Limb (tissue), 2 donors: ENCODE data around the gene MBNL2.
A peak's percentile ranks its signal among the peaks of the same experiment; 100 is the strongest.
"Not testable (repeated sequence)": the region's sequence is repeated elsewhere in the genome, so short reads cannot be mapped to it uniquely, and the experiment has no call there.

Experiments
- DNase-seq, 2 donors: peaks; one replicate each; pipeline ENCODE4 v3.0.0-alpha.2; 2016; ENCODE audit errors: extremely low spot score in 2 of 2

MBNL2 gene

DNA sequence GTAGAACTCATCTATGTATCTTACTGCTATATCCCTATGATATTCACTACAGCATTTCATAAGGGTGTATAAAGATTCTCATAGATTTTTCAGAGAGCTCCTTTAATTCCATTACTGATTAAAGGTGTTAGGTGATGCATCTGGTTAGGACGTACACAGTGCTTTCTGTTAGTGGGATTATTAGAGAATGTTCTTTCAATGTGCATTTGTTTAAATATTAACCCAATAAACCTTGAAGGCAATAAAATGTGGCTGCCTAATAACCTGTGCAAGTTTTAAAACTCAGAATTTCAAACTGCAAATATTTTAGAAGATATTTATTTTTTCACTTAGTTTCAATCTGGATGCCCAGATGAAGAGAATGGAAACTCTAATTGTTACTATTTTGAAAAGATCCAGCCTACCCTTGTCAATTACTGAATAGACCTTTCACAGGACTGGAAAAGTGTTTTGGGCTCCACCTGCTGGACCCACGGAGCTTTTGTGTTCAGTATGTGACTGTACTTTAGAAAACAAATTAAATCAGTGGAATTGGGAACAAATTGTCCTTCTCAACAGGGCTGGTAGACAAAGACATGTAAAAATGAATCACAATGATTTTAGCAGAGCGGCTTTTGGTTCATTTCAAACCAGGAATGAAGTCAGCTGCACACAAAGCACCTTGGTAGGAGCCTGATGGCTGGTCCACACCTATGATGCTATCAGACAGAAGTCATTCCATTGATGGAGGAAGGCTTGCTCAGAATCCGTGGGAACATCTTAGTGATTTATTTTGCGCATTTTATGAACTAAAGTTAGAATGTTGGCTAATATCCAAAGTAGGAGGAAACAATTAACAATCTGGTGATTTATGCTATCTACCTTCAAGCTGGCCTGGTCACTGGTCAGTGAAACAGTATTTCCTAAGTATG is 122.4 kb downstream of the MBNL2 start:
- peak; percentile 61 to 70 for DNase-seq

DNA sequence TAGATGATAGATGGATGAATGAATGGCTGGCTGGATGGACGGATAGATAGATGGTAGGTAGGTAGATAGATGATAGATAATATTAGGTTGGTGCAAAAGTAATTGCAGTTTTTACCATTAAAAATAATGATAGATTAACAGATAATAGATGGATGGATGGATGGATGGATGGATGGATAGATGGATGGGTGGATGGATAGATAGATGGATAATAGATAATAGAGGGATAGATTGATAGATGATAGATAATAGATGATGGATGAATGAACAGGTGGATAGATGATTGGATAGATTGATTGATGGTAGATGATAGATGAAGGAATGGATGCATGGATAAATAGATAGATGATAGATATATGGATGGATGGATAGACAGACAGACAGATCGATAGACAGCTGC is 124.0 kb downstream of the MBNL2 start:
- DNase-seq, result no peak

DNA sequence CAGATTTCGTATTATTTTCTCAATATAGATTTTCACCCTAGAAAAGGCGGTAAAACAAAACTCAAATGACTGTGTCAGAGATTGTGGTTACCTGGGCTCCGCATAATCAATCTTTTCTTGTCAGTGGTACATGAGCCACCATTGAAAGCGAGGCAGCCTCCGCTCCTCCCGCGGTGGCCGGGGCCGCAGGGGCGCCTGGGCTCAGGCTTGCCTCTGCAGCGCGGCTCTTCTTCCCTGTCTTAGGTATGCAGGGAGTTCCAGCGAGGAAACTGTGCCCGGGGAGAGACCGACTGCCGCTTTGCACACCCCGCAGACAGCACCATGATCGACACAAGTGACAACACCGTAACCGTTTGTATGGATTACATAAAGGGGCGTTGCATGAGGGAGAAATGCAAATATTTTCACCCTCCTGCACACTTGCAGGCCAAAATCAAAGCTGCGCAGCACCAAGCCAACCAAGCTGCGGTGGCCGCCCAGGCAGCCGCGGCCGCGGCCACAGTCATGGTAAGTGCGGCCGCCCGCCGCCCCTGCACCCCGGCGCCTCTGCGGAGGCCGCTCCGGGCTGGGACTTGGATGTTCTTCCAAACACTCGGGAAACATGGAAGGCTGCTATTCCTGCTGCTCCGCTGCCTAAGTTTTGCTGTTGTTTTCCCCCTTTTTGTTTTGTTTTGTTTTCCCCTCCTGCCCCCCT is 124.6 kb downstream of the MBNL2 start:
- no peak for DNase-seq

DNA sequence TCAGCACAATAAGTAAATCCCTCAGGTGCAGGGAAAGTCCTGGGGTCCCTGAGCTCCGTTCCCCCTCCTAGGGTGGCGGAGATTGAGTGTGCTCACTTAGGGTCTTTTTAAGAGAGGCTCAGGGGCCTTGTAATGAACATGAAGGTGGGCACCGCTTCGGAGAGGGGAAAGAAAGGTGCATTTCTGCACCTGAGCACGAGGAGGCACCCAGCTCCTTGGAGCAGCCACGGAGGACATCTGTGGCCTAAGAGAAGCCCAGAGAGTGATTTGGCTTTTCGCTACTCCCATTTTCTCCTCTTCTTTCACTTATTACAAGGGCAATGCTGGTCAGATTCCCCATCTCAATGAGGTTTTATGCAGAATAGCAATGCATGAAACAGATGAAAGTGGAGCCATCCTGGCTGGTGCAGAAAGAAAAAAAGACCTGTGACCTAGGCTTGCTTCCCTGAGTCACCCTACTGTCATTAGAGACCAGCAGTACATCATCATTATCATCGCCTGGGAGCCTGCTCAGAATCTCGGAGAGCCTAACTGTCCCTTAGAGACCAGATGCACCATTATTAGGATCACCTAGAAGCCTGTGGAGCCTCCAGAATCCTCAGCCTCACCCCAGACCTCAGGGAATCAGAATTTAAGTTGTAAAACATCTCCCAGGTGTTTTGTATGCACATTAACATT is 125.3 kb downstream of the MBNL2 start:
- no peak for DNase-seq

DNA sequence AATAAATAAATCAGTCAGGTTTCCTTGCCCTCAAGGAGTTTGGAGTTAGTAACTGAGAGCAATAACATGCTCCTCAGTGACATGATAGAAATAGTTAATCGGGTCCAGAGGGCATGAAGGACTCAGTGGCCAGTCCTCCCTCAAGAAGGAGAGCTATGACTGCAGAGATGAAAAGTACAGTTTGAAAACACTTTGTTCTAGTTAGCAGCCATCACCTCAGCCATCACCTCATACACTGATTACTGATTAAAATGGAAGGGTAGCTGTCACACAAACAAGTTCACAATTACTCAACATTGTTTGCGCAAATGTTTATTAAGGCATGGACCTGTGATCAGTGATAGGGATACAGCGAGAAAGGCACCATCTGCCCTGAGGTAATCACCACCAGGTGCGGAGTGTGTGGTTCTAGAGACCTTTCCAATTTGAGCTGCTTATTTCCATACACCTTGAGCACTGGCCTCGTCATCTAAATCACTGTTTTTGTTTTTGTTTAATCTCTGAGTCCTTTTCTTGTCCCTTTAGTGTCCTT is 126.5 kb downstream of the MBNL2 start:
- no peak for DNase-seq

DNA sequence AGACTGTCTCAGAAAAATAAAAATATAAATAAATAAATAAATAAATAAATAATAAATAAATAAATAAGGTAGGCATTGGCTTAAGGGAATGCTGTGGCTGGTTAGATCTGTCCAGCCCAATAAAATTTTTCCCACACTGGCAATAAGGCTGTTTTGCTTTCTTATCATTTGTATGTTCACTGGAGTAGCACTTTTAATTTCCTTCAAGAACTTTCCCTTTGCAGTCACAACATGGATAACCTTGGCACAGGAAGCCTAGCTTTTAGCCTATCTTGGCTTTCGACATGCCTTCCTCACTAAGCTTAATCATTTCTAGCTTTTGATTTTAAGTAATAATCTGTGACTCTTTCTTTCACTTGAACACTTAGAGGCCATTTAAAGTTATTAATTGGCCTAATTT is 129.9 kb downstream of the MBNL2 start:
- DNase-seq, result not testable (repeated sequence)

DNA sequence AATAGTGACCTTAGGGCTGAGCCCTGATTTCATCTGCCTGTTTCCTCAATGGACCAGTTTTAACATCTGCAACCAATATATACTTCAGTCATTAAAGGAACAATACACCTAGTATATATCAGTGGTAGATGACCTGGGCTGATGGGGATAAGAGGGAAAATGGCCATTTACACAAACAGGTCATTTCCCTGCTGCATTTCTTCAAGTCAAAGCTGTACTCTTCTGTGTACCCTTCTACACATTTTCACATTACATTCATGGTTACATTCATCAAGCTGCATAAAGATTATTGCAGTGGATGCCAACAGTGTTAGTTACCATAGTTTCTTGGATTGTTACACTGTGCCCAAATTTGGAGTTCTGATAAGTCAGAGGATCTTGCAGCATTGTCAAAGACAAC is 130.7 kb downstream of the MBNL2 start:
- DNase-seq, result no peak

DNA sequence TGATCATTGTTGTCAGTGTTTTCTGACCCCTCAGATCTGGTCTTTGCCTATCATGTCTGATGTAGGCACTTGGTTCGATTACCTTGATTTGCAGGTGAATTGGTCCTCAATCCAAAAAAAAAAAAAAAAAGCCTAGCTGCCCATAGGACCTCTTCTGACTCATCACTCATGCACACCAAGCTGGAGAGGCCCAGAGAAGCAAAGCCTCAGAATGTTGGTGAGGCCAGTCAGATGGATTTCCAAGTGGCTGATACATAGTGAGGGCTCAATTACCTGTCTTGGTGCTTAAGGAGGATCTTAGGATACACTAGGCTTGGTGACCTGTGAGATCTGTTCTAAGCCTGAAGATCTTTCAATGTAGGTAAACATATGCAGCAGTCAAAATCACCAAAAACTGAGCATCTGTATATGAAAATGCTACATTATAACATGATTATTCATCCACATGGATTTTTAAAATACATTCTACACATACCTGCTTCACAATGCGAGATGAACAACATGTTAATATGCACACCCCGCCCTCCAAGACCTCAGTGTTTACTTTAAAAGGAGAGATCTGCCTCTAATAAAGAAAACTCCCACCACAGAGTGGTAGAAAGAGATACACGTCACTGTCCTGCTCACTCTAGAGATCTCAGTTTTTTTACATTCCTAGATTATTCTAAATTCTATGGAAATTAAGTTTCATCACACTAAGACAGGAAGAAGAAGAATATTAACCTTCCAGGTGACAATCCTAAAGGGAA is 132.0 kb downstream of the MBNL2 start:
- DNase-seq, result no peak

DNA sequence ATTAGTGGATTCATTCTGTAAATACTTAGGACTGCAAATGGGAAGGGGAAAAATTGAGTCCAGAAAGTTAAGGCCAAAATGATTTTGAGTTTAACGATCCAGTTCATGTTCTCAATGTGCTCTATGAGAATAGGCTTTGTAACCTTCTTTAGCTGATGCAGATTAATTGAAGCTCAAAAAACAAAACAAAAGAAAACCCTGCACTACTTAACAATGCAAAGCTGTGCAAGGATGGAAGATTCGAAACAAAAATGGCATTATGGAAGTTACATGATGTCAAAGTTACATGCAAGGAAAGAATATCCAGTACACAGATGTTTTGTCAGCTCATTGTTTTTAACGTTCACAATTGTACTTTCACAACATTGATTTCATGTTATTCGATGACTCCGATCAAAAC is 132.7 kb downstream of the MBNL2 start:
- DNase-seq, result no peak

DNA sequence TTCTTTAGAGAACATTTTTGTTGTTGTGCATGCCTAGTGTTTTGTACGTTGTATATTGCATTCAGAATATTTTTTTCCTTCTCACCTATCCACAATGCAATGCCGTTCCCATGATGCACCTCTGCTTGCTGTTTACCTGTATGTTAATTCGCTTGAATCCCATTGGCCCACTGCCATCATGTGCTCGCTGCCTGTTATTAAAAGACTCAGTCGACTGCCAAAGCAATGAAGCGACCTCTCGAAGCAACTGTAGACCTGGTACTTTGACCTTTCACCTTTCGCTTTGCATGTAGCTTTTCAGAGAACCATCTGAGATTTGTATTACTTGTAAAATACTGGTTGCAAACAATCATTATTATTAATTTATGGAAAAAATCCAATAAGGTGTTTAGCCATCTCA is 134.5 kb downstream of the MBNL2 start:
- DNase-seq, result no peak

DNA sequence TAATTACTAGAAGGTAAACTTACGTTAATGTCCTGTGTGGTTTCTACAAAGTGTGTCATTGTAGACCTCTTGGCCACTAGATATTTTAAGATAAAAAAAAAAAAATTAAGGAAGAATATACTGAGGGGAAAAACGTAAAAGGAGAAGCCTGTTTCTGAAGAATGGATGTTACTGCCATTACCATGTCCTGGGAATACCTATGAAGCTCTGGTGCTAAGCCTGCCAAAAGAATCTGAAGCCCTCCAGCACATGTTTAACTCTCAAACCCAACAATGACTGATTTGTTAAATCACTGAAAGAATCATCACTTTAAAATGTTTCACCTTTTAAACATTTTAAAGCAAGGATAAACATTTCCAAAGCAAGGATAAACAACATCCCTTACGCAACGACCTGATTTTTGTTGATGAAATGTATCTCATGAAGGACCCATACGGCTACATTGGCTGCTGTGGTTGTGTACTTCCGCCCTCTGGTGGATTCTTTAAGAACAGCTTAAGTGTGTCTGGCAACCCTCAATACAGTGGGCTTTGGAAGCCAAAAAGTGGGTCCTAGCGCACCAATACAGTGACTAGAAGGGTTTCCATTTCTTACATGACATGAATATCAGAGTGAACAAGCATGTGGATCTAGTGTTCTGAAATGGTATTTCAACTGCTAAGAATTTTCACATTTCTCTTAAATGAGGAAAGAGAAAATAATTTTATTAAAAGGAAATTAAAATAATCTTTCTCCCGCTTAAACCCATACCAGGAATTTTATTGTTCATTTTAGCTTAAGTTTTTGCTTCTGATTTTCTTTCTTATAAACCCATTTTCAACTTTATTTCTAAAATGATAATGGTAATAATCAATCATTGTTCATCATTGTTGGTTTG is 137.3 kb downstream of the MBNL2 start:
- peak; percentile 54 to 79 for DNase-seq

DNA sequence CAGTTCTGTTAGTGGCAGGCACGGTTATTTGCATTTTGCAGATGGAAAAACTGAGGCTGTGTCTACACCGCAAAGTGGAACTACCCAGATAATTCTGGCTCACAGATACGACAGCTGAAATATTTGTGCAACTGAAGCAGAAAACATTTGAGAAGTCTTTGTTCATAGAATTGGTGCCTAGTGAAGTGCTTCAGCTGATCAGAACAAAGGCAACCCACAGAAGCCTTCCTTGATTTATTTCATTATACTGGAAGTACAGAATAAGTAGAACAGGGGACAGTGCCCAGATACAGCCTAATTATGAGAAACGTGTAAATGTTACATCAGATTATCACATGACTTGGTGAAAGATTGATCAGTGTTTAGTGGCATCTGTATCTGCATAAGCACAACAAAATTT is 138.5 kb downstream of the MBNL2 start:
- DNase-seq, result no peak

DNA sequence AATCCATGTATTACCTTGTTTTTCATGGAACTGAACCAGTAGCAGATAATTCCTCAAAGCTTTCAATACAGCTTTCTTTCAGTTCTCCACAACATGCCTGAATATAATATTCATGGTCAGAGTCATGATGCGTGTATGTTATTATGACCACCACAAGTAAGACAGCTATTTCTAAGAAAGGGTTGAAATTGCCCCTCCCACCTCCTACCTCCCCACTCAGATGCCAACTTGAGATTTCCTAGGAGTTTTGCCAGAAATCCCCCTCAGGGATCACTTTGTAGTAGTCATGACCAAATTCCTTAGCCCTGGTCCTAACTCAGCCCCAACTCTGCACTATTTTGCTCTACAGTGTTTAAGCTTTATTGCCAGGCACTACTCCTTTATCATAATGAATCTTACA is 141.9 kb downstream of the MBNL2 start:
- DNase-seq, result no peak

DNA sequence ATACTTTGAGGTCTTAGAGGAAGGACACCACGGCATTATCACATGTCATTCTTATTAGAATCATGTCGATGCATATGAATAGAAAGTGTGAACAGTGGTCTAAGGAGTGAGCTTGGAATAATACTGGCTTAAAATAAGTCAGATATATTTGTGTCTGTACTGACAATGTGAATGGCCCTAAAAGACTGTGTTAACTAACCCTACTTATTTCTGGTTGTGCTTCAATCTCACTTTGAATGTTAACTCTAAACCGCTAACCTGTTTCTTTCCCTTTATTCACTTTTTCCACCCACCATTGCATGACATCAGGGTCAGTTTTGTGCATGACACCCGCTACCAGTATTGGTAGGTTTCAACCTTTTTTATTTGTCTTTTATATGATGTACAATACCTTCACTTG is 142.7 kb downstream of the MBNL2 start:
- no peak for DNase-seq

DNA sequence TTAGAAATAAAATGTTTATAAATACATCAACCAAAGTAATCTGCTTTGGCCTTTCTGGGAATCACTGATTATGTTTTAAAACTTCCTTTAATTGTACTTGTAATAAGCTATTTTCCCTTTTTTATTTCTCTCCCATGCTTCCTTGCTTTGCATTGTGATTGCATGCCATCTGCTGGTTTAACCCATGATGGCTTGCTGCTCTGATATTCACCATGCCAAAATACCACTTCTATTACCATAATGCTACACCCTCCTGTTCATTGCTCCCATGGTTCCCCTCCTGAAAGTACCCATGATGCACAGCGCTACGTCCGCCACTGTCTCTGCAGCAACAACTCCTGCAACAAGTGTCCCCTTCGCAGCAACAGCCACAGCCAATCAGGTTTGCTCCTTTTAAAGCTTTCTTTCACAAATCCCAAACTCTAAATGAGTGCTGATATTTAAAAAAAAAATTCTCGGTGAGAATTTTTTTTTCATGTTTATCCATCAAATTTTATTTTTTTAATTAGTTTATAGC is 144.1 kb downstream of the MBNL2 start:
- DNase-seq, result no peak

DNA sequence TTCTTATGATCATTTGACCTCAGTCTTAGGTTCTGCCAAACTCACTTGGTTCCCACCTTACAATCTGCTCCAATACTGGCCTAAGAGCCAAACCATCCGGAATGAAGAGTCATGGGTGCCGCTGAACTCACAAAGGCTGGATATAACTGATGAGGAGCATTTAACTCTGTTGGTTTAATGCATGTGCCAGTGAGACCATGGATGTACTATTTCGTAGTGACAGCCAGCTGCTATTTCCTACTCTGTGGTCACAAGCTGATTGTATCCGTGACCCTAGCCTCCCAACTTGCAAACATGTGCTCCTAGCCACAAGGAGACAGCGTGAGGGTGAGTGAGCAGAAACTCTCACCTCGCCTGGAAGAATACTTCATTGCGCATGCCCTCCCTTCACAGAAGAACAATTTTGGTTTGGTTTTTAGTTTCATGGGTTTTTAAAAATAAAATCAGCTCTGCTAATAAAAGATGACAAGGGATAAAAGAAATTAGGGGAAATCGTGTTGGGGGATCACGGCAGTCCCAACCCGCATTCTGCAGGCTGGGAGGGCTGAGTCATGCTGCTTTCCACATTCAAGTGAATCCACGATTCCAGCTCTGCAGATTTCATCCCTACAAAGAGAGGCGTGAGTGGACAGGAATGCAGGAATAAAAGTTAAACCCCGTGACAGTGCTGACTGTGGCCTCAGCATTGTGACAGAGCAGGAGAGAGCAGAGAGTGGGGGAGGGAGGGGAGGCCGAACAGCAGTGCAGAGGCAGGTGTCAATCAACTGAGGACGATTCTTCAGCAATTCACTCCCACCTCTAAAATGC is 145.1 kb downstream of the MBNL2 start:
- no peak for DNase-seq

DNA sequence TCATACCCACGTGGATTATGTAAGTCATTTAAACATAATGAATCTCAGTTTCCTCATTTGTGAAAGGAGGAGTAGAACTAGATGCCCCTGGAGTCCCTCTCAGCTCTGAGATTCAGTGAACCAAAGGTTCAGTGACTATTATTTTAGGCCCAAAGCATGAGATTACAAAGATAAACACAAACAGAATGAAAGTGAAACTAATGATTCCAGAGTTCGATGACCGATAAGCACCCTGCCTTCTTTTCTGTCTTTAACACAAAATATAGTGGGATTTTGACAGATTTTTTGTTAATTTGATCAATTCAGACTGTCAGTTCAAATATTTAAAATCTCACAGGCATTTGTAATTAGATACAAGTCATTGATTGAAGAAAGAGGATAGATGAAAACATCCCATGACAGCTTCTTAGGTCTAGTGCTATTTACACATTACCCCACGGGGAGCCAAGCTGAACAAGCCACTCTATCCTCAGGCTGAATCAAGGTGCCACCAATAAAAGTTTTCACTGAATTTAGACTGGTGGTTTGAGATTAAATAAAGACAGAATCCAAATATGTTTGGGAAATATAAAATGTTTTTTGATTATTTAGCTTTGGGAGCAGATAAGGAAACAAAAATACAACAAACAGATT is 147.2 kb downstream of the MBNL2 start:
- no peak for DNase-seq

DNA sequence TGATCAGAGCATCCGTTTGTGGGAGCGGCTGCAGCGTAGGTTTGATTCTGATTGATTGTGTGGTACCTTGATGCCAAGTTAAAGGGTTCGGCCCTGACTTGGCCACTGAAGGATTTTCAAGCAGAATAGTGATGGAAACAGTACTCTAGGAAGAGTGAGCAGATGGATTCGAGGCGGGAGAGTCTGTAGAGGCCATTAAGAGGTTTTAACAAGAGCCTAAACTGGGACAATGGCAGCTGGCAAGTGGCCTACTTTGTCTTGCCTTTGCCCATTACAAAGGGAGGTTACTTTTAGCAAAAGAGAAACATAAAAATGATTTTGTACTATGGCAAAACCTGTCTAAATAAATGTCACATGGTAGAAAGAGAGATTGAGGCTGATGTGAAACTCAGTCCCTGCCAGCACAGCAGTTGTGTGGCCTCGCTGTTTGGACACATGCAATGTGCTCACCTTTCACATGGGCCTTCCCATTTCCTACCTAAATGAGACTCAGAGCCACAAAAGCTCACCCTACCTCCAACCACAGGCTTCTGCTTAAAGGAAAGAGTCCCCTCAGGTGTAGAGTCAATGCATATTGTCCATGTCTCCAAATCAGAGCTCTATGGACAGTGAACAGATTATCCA is 149.5 kb downstream of the MBNL2 start:
- DNase-seq, result no peak
